Adrenal gland (tissue), 12 donors: ENCODE data around the gene CCDC30. TPM values are rescaled to one million over a fixed set of nuclear protein-coding genes. Genes with fewer than 3 reads are reported as not detected.

ENCODE experiments used
- DNase-seq, 7 donors: peaks; one replicate each; pipeline ENCODE4 v3.0.0-alpha.2; 2019 to 2020
- H3K27ac ChIP-seq, 5 donors: fragments of 200-600 bp; sonication (generic) in 4 of 5; 1 replicate in 3 of 5; 2 replicates in 2 of 5; pipeline versions ENCODE4 v1.5.1 to v1.8.0; 2016 to 2020; ENCODE audit warnings: mild to moderate bottlenecking in 1 of 5
- H3K27me3 ChIP-seq: fragments of 200-600 bp; 2 replicates; pipeline ENCODE4 v1.8.0; 2021
- H3K36me3 ChIP-seq, 2 donors: fragments of 200-600 bp; replicated peaks in 1 of 2; 1 replicate in 1 of 2; 2 replicates in 1 of 2; pipeline versions ENCODE4 v1.5.1 to v1.8.0; 2018 to 2022
- H3K4me1 ChIP-seq, 2 donors: fragments of 200-600 bp; replicated peaks in 1 of 2; 1 replicate in 1 of 2; 2 replicates in 1 of 2; pipeline versions ENCODE4 v1.5.1 to v1.8.0; 2018 to 2021
- H3K4me3 ChIP-seq, 4 donors: fragments of 200-600 bp; sonication (generic) in 3 of 4; one replicate each; pipeline ENCODE4 v1.5.1; 2016 to 2018
- H3K9me3 ChIP-seq, 3 donors: fragments of 200-600 bp; sonication (generic) in 1 of 3; replicated peaks in 1 of 3; 1 replicate in 2 of 3; 2 replicates in 1 of 3; pipeline versions ENCODE4 v1.5.1 to v1.8.0; 2016 to 2021
- CTCF ChIP-seq, 6 experiments: fragments of 450-650 bp in 4 of 6; fragments of 200-600 bp in 2 of 6; sonication (generic) in 1 of 6; IDR thresholded peaks; 1 replicate in 5 of 6; 2 replicates in 1 of 6; pipeline versions ENCODE4 v1.5.1 to v1.8.0; 2016 to 2021; ENCODE audit warnings: antibody characterized with exemption in 6 of 6, mild to moderate bottlenecking in 2 of 6, moderate library complexity in 1 of 6
- POLR2A ChIP-seq, 2 donors: fragments of 450-650 bp; IDR thresholded peaks; one replicate each; pipeline ENCODE4 v1.6.1; 2017; ENCODE audit warnings: antibody characterized with exemption in 2 of 2, mild to moderate bottlenecking in 2 of 2, moderate library complexity in 1 of 2
- WGBS, 4 donors: extraction: QIAGEN DNeasy Blood & Tissue Kit in 2 of 4; methylation state at CpG; one replicate each; pipeline versions ENCODE4 v1.1.5 to v1.1.7; 2013 to 2017; 5-methylcytosine and 5-hydroxymethylcytosine counted together
- intact Hi-C, 2 donors: fragments of 100-400 bp; cut with DNase I; formaldehyde crosslinking; loops; one replicate each; pipeline versions ENCODE4 v1.14.1 to v1.15.0; 2022 to 2023
- polyA plus RNA-seq, 3 donors: library from polyadenylated mRNA; stranded (reverse); fragments of 200-250 nt in 2 of 3; fragments of 350-450 nt in 1 of 3; fragmentation: Illumina TruSeq in 1 of 3; extraction: RNeasy Lipid Tissue Mini Kit (QIAGEN cat#74804) in 1 of 3; gene quantifications; one replicate each; pipeline ENCODE4 v1.2.3, GENCODE V29; 2013 to 2014
- total RNA-seq, 9 donors: library from RNA; depleted of rRNA in 4 of 9; stranded (reverse); fragments of >200 nt in 4 of 9; fragments of 120-200 nt in 1 of 9; fragmentation: NEBNext Ultra II Directional in 1 of 9; extraction: Animal tissue kit (Norgen Biotek cat#: 25700) in 1 of 9; gene quantifications; one replicate each; pipeline versions ENCODE4 v1.1.0 to v1.2.4, GENCODE V29; 2013 to 2023
- donor health status: healthy with polysubstance abuse.
- donor health status: Bipolar disorder and iron deficiency.
- donor health status: DM: yes; HTN: yes; CAD: no.
- donor health status: DM: no; HTN: no; CAD: no.
- donor health status: DM: no; HTN: no; CAD: no.
- donor health status: DM: yes; HTN: yes; CAD: no.

CCDC30 gene
- total and polyA plus RNA-seq, 12 donors = 1.8 to 8.3 (median 4.0) TPM

GRCh38 chr1:42531043-42531442 lies 68.0 kb downstream of the CCDC30 start:
- Histone ChIP-seq H3K4me3 (no peak overlapping the region), H3K4me1 (peaks cover 0 to 10% of the 10 kb centered on the region in 2 donors), H3K27me3 (no peaks in the 10 kb centered on the region), H3K9me3 (no peaks in the 10 kb centered on the region), H3K36me3 (no peaks in the 10 kb centered on the region), H3K27ac (no peak overlapping the region)
- 59 to 76% (median 65%) methylated on average over 2 of the region's 2 CpGs for WGBS, 4 donors
- no peak for DNase-seq
- intact Hi-C loops = no loop called here
- TF ChIP-seq CTCF (IDR thresholded peaks at IDR 0.05) (no peak), POLR2A (IDR thresholded peaks at IDR 0.05) (no peak)

- H3K4me1 ChIP-seq = peaks cover 0 to 10% of the 10 kb centered on the region in 2 donors
- TF ChIP-seq CTCF (IDR thresholded peaks at IDR 0.05) = no peak
- no peak for TF ChIP-seq POLR2A (IDR thresholded peaks at IDR 0.05)
- 80 to 91% (median 86%) methylated on average over 6 of the region's 6 CpGs for WGBS, 4 donors
- no peaks in the 10 kb centered on the region for H3K36me3 ChIP-seq
- no peak overlapping the region for H3K4me3 ChIP-seq
- no peak overlapping the region for H3K27ac ChIP-seq
- no peaks in the 10 kb centered on the region for H3K27me3 ChIP-seq
- no peak for DNase-seq
- intact Hi-C loops = no loop called here
- H3K9me3 ChIP-seq = no peaks in the 10 kb centered on the region
These were observed 70.2 kb downstream of the CCDC30 start for GRCh38 chr1:42533101-42533863.

GRCh38 chr1:42541104-42541503 lies 78.0 kb downstream of the CCDC30 start:
- Histone ChIP-seq H3K27me3 (no peaks in the 10 kb centered on the region), H3K4me1 (no peaks in the 10 kb centered on the region), H3K4me3 (no peak overlapping the region), H3K27ac (no peak overlapping the region), H3K9me3 (no peaks in the 10 kb centered on the region), H3K36me3 (no peaks in the 10 kb centered on the region)
- WGBS, 4 donors = 77 to 87% (median 79%) methylated on average over 1 of the region's 1 CpG
- intact Hi-C loops = no loop called here
- DNase-seq = no peak
- TF ChIP-seq POLR2A (IDR thresholded peaks at IDR 0.05) = no peak
- no peak for TF ChIP-seq CTCF (IDR thresholded peaks at IDR 0.05)

GRCh38 chr1:42551180-42551579 lies 88.1 kb downstream of the CCDC30 start:
- no peak for TF ChIP-seq CTCF (IDR thresholded peaks at IDR 0.05)
- no peak for TF ChIP-seq POLR2A (IDR thresholded peaks at IDR 0.05)
- no peak overlapping the region for H3K4me3 ChIP-seq
- no peaks in the 10 kb centered on the region for H3K36me3 ChIP-seq
- no peak overlapping the region for H3K27ac ChIP-seq
- 76 to 90% (median 88%) methylated on average over 3 of the region's 3 CpGs for WGBS, 4 donors
- no peaks in the 10 kb centered on the region for H3K9me3 ChIP-seq
- DNase-seq = no peak
- H3K4me1 ChIP-seq = no peaks in the 10 kb centered on the region
- intact Hi-C loops = no loop called here
- no peaks in the 10 kb centered on the region for H3K27me3 ChIP-seq
